WTC11 (cell line): ENCODE data around the gene STK10. TPM values are rescaled to one million over a fixed set of nuclear protein-coding genes. Genes with fewer than 3 reads are reported as not detected.

Experiments used
- ATAC-seq: fragments of 200-7000 bp; cut with Tn5 transposase; 2 replicates; pipeline ENCODE4 v1.10.0; 2021; ENCODE audit warnings: mild to moderate bottlenecking, moderate library complexity
- CTCF ChIA-PET: fragments of 300-600 bp; sonication (Branson Sonifier 250); formaldehyde crosslinking; loops from one replicate; lab custom pipeline; 2021; ENCODE audit warnings: antibody characterized with exemption; lab: Charles Lee
- POLR2A ChIA-PET: fragments of 350-600 bp; sonication (Branson Sonifier 250); formaldehyde crosslinking; loops from one replicate; lab custom pipeline; 2021; ENCODE audit warnings: antibody characterized with exemption; lab: Charles Lee
- DNase-seq: peaks from one replicate; pipeline ENCODE4 v3.0.0; 2021; ENCODE audit warnings: low spot score
- H3K27ac Mint-ChIP-seq: 2 replicates; pipeline ENCODE4 v1.8.0; 2021; ENCODE audit warnings: mixed read lengths
- H3K27me3 Mint-ChIP-seq: 2 replicates; pipeline ENCODE4 v1.8.0; 2021; ENCODE audit warnings: low read depth, mild to moderate bottlenecking, moderate library complexity, mixed read lengths
- H3K36me3 Mint-ChIP-seq: 2 replicates; pipeline ENCODE4 v1.8.0; 2021; ENCODE audit warnings: mixed read lengths
- H3K4me1 Mint-ChIP-seq: 2 replicates; pipeline ENCODE4 v1.8.0; 2022; ENCODE audit warnings: mixed read lengths
- H3K4me3 Mint-ChIP-seq: 2 replicates; pipeline ENCODE4 v1.8.0; 2021; ENCODE audit warnings: mild to moderate bottlenecking, moderate library complexity, mixed read lengths
- H3K9me3 Mint-ChIP-seq: 2 replicates; pipeline ENCODE4 v1.8.0; 2021; ENCODE audit warnings: mixed read lengths
- ATF1 ChIP-seq: sonication (generic); formaldehyde crosslinking; IDR thresholded peaks from 2 replicates; pipeline ENCODE4 v1.8.1; 2023; ENCODE audit warnings: mild to moderate bottlenecking, moderate library complexity, missing genetic modification reagents
- ETV6 ChIP-seq: sonication (generic); formaldehyde crosslinking; IDR thresholded peaks from 2 replicates; pipeline ENCODE4 v1.8.1; 2022; ENCODE audit warnings: mild to moderate bottlenecking, missing genetic modification reagents
- IRF2 ChIP-seq: sonication (generic); formaldehyde crosslinking; IDR thresholded peaks from 2 replicates; pipeline ENCODE4 v1.8.0; 2022; ENCODE audit warnings: low read depth, missing genetic modification reagents, borderline replicate concordance
- JUN ChIP-seq: sonication (generic); formaldehyde crosslinking; IDR thresholded peaks from 2 replicates; pipeline ENCODE4 v1.8.0; 2023; ENCODE audit warnings: mild to moderate bottlenecking, missing genetic modification reagents
- NFATC4 ChIP-seq: fragments of 250-450 bp; sonication (Bioruptor Pico); IDR thresholded peaks from 2 replicates; pipeline ENCODE4 v1.9.0; 2021; ENCODE audit warnings: mild to moderate bottlenecking
- PRRX2 ChIP-seq: fragments of 250-450 bp; sonication (Bioruptor Pico); IDR thresholded peaks from 2 replicates; pipeline ENCODE4 v1.8.0; 2021; ENCODE audit warnings: mild to moderate bottlenecking
- ZNF317 ChIP-seq: sonication (generic); formaldehyde crosslinking; IDR thresholded peaks from 2 replicates; pipeline ENCODE4 v1.8.1; 2023; ENCODE audit warnings: low read depth, mild to moderate bottlenecking, moderate library complexity, missing genetic modification reagents, borderline replicate concordance
- ZNF416 ChIP-seq: fragments of 250-450 bp; sonication (Bioruptor Pico); IDR thresholded peaks from 2 replicates; pipeline ENCODE4 v1.9.0; 2021; ENCODE audit warnings: mild to moderate bottlenecking, inconsistent platforms
- total RNA-seq: library from RNA; stranded (reverse); gene quantifications from 3 replicates; pipeline ENCODE4 v1.2.3, GENCODE V29; 2021
- TF ChIP-seq, protein P1 (sequence below): sonication (generic); formaldehyde crosslinking; IDR thresholded peaks from 2 replicates; pipeline ENCODE4 v1.8.1; 2022; ENCODE audit warnings: missing genetic modification reagents, borderline replicate concordance
- TF ChIP-seq, protein P2 (sequence below): fragments of 250-450 bp; sonication (Bioruptor Pico); conservative IDR thresholded peaks from 2 replicates; pipeline ENCODE4 v1.9.0; 2021; ENCODE audit warnings: mild to moderate bottlenecking
- TF ChIP-seq, protein P3 (sequence below): sonication (generic); formaldehyde crosslinking; IDR thresholded peaks from 2 replicates; pipeline ENCODE4 v1.8.0; 2022; ENCODE audit warnings: mild to moderate bottlenecking, missing genetic modification reagents
- TF ChIP-seq, protein P4 (sequence below): sonication (generic); formaldehyde crosslinking; IDR thresholded peaks from 2 replicates; pipeline ENCODE4 v1.8.1; 2023; ENCODE audit warnings: mild to moderate bottlenecking, missing genetic modification reagents, borderline replicate concordance
- TF ChIP-seq, protein P5 (sequence below): sonication (generic); formaldehyde crosslinking; IDR thresholded peaks from 2 replicates; pipeline ENCODE4 v1.8.1; 2023; ENCODE audit warnings: mild to moderate bottlenecking, missing genetic modification reagents
- TF ChIP-seq, protein P6 (sequence below): sonication (generic); formaldehyde crosslinking; IDR thresholded peaks from 2 replicates; pipeline ENCODE4 v1.8.0; 2022; ENCODE audit warnings: mild to moderate bottlenecking, missing genetic modification reagents
- TF ChIP-seq, protein P7 (sequence below): fragments of 250-450 bp; sonication (Bioruptor Pico); IDR thresholded peaks from 2 replicates; pipeline ENCODE4 v1.9.0; 2021; ENCODE audit warnings: moderate library complexity, mild to moderate bottlenecking, inconsistent platforms, borderline replicate concordance
- TF ChIP-seq, protein P8 (sequence below): sonication (generic); formaldehyde crosslinking; conservative IDR thresholded peaks from 2 replicates; pipeline ENCODE4 v1.8.1; 2022; ENCODE audit warnings: mild to moderate bottlenecking, missing genetic modification reagents

The STK10 gene
- total RNA-seq, 1 experiment from 2014 or later = 20.5 TPM

DNA sequence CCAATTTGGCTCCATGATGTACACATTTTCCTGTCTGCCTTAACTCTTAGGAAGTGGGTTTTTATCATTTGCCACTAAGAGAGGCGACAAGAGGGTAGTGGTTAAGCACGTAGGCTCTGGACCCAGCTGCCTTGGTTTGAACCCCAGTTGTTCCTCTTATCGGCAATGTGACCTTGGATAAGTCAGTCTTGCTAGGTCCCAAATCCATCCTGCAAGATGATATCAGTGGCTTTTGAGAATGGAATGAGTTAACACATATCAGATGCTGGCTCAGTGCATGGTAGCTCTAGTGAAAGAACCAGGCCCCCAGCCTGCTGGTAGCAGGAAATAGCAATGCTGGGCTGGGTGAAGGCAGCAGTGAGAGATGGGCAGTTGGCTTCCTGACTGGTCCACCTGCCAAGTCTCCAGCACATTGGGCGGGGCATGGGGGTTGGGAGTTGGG lies 72.5 kb downstream of the STK10 start:
- ChIA-PET POLR2A (no interaction called here), CTCF (no interaction called here)
- DNase-seq (no peak), ATAC-seq (no peak)
- H3K4me3 Mint-ChIP-seq = no peak overlapping the region
- H3K27ac Mint-ChIP-seq = no peak overlapping the region
- no peak for TF ChIP-seq ATF1
- TF ChIP-seq, protein P1, sequence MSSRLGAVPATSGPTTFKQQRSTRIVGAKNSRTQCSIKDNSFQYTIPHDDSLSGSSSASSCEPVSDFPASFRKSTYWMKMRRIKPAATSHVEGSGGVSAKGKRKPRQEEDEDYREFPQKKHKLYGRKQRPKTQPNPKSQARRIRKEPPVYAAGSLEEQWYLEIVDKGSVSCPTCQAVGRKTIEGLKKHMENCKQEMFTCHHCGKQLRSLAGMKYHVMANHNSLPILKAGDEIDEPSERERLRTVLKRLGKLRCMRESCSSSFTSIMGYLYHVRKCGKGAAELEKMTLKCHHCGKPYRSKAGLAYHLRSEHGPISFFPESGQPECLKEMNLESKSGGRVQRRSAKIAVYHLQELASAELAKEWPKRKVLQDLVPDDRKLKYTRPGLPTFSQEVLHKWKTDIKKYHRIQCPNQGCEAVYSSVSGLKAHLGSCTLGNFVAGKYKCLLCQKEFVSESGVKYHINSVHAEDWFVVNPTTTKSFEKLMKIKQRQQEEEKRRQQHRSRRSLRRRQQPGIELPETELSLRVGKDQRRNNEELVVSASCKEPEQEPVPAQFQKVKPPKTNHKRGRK (CRISPR knock-in tag) = no peak
- TF ChIP-seq IRF2 (CRISPR knock-in tag) = no peak
- TF ChIP-seq NFATC4 = no peak
- TF ChIP-seq PRRX2 (CRISPR knock-in tag) = no peak
- TF ChIP-seq ZNF416 (CRISPR knock-in tag) = no peak
- TF ChIP-seq, protein P2, sequence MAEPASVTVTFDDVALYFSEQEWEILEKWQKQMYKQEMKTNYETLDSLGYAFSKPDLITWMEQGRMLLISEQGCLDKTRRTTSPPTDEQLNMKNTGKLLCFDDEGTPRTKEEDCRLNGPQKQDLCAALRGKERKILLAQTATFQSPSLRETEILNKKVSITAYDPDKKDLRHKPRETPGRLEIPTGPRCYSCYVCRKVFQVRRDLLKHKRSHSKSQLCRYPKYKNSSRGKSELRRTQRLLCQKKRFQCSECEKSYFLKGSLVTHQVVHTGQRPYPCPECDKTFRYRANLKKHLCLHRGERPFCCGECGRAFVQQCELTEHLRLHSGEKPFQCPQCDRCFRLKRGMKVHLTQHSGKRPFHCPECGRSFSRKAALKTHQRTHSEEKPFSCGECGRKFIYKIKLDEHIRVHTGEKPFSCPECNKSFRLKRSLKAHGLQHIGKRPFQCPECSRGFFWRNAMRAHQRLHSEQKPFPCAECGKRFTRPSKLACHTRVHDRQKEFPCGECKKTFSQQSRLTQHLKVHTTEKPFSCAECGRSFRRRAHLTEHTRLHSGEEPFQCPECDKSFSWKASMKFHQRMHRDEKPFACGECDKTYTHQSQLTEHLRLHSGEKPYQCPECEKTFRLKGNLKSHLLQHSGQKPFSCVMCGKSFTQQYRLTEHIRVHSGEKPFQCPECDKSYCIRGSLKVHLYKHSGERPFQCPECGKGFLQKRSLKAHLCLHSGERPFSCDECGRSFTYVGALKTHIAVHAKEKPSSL (CRISPR knock-in tag) = no peak
- TF ChIP-seq ETV6 (CRISPR knock-in tag) = no peak
- no peak for TF ChIP-seq JUN (CRISPR knock-in tag)
- TF ChIP-seq, protein P3, sequence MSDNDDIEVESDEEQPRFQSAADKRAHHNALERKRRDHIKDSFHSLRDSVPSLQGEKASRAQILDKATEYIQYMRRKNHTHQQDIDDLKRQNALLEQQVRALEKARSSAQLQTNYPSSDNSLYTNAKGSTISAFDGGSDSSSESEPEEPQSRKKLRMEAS (CRISPR knock-in tag) = no peak
- TF ChIP-seq, protein P4, sequence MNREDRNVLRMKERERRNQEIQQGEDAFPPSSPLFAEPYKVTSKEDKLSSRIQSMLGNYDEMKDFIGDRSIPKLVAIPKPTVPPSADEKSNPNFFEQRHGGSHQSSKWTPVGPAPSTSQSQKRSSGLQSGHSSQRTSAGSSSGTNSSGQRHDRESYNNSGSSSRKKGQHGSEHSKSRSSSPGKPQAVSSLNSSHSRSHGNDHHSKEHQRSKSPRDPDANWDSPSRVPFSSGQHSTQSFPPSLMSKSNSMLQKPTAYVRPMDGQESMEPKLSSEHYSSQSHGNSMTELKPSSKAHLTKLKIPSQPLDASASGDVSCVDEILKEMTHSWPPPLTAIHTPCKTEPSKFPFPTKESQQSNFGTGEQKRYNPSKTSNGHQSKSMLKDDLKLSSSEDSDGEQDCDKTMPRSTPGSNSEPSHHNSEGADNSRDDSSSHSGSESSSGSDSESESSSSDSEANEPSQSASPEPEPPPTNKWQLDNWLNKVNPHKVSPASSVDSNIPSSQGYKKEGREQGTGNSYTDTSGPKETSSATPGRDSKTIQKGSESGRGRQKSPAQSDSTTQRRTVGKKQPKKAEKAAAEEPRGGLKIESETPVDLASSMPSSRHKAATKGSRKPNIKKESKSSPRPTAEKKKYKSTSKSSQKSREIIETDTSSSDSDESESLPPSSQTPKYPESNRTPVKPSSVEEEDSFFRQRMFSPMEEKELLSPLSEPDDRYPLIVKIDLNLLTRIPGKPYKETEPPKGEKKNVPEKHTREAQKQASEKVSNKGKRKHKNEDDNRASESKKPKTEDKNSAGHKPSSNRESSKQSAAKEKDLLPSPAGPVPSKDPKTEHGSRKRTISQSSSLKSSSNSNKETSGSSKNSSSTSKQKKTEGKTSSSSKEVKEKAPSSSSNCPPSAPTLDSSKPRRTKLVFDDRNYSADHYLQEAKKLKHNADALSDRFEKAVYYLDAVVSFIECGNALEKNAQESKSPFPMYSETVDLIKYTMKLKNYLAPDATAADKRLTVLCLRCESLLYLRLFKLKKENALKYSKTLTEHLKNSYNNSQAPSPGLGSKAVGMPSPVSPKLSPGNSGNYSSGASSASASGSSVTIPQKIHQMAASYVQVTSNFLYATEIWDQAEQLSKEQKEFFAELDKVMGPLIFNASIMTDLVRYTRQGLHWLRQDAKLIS = no peak
- TF ChIP-seq, protein P5, sequence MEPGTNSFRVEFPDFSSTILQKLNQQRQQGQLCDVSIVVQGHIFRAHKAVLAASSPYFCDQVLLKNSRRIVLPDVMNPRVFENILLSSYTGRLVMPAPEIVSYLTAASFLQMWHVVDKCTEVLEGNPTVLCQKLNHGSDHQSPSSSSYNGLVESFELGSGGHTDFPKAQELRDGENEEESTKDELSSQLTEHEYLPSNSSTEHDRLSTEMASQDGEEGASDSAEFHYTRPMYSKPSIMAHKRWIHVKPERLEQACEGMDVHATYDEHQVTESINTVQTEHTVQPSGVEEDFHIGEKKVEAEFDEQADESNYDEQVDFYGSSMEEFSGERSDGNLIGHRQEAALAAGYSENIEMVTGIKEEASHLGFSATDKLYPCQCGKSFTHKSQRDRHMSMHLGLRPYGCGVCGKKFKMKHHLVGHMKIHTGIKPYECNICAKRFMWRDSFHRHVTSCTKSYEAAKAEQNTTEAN (CRISPR knock-in tag) = no peak
- TF ChIP-seq, protein P6, sequence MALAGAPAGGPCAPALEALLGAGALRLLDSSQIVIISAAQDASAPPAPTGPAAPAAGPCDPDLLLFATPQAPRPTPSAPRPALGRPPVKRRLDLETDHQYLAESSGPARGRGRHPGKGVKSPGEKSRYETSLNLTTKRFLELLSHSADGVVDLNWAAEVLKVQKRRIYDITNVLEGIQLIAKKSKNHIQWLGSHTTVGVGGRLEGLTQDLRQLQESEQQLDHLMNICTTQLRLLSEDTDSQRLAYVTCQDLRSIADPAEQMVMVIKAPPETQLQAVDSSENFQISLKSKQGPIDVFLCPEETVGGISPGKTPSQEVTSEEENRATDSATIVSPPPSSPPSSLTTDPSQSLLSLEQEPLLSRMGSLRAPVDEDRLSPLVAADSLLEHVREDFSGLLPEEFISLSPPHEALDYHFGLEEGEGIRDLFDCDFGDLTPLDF (CRISPR knock-in tag) = no peak
- TF ChIP-seq, protein P7, sequence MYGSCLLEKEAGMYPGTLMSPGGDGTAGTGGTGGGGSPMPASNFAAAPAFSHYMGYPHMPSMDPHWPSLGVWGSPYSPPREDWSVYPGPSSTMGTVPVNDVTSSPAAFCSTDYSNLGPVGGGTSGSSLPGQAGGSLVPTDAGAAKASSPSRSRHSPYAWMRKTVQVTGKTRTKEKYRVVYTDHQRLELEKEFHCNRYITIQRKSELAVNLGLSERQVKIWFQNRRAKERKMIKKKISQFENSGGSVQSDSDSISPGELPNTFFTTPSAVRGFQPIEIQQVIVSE = no peak
- TF ChIP-seq, protein P8, sequence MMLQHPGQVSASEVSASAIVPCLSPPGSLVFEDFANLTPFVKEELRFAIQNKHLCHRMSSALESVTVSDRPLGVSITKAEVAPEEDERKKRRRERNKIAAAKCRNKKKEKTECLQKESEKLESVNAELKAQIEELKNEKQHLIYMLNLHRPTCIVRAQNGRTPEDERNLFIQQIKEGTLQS (CRISPR knock-in tag) = no peak
- TF ChIP-seq ZNF317 (CRISPR knock-in tag) = no peak
- H3K27me3 Mint-ChIP-seq = 0 out of 2 replicates have a peak, but pooled peaks cover 2% of the 10 kb centered on the region
- peaks cover 9% of the 10 kb centered on the region for H3K36me3 Mint-ChIP-seq
- peaks cover 8% of the 10 kb centered on the region for H3K4me1 Mint-ChIP-seq
- peaks cover 3% of the 10 kb centered on the region; the same call in 1 of the 2 replicates for H3K9me3 Mint-ChIP-seq
